Neural cell (in vitro differentiated cells): Measurements from ENCODE around the gene ATMIN. TPM values are rescaled to one million over a fixed set of nuclear protein-coding genes. Genes with fewer than 3 reads are reported as not detected.

ENCODE experiments used
- H2AFZ ChIP-seq: fragments of 200-600, 300-800 bp; sonication (generic), shearing (Covaris generic); 2 replicates; pipeline ENCODE4 v1.6.0; 2014; ENCODE audit warnings: low read depth, mild to moderate bottlenecking, antibody characterized with exemption, low read length, moderate library complexity
- H3F3A ChIP-seq: fragments of 200-600 bp; shearing (Covaris generic); 2 replicates; pipeline ENCODE4 v1.6.1; 2016; ENCODE audit warnings: mild to moderate bottlenecking, moderate library complexity, mixed read lengths, antibody characterized with exemption, low read length; ENCODE audit not compliant: insufficient read depth, poor library complexity, severe bottlenecking
- H3K27ac ChIP-seq: fragments of 200-600, 300-800 bp; sonication (generic), shearing (Covaris generic); 2 replicates; pipeline ENCODE4 v1.5.1; 2014; ENCODE audit warnings: mild to moderate bottlenecking, low read length, moderate library complexity
- H3K27me3 ChIP-seq: fragments of 300-800, 200-600 bp; sonication (generic), shearing (Covaris generic); 2 replicates; pipeline ENCODE4 v1.6.0; 2014; ENCODE audit warnings: mild to moderate bottlenecking, low read depth, low read length, moderate library complexity; ENCODE audit not compliant: insufficient read depth
- H3K36me3 ChIP-seq: fragments of 300-800, 200-600 bp; sonication (generic), shearing (Covaris generic); 2 replicates; pipeline ENCODE4 v1.5.1; 2014; ENCODE audit warnings: mild to moderate bottlenecking, antibody characterized with exemption, low read length, moderate library complexity; ENCODE audit not compliant: insufficient read depth
- H3K4me2 ChIP-seq: fragments of 300-800, 200-600 bp; sonication (generic), shearing (Covaris generic); 2 replicates; pipeline ENCODE4 v1.6.0; 2014; ENCODE audit warnings: mild to moderate bottlenecking, low read length
- H3K4me3 ChIP-seq: fragments of 300-800, 200-600 bp; sonication (generic), shearing (Covaris generic); 2 replicates; pipeline ENCODE4 v1.5.1; 2014; ENCODE audit warnings: mild to moderate bottlenecking, low read length, moderate library complexity
- H3K79me2 ChIP-seq: fragments of 200-600 bp; shearing (Covaris generic); replicated peaks from 2 replicates; pipeline ENCODE4 v1.6.0; 2014; ENCODE audit warnings: mild to moderate bottlenecking, low read length, moderate library complexity; ENCODE audit not compliant: insufficient read depth
- H3K9ac ChIP-seq: fragments of 300-800, 200-600 bp; sonication (generic), shearing (Covaris generic); 2 replicates; pipeline ENCODE4 v1.6.1; 2016; ENCODE audit warnings: mild to moderate bottlenecking, low read length, mixed read lengths
- H3K9me2 ChIP-seq: fragments of 200-600 bp; shearing (Covaris generic); 2 replicates; pipeline ENCODE4 v1.6.1; 2016; ENCODE audit warnings: mild to moderate bottlenecking, low read length, mixed read lengths; ENCODE audit not compliant: insufficient read depth
- H3K9me3 ChIP-seq: fragments of 200-600, 300-800 bp; sonication (generic), shearing (Covaris generic); 2 replicates; pipeline ENCODE4 v1.6.1; 2016; ENCODE audit warnings: mild to moderate bottlenecking, mixed run types, low read length, moderate library complexity, mixed read lengths
- H4K20me1 ChIP-seq: fragments of 200-600 bp; shearing (Covaris generic); 2 replicates; pipeline ENCODE4 v1.6.1; 2016; ENCODE audit warnings: mild to moderate bottlenecking, mixed run types; ENCODE audit not compliant: insufficient read depth
- CTCF ChIP-seq: fragments of 450-650 bp; IDR thresholded peaks from 2 replicates; pipeline ENCODE4 v1.5.1; 2014; ENCODE audit warnings: antibody characterized with exemption, mild to moderate bottlenecking, moderate library complexity; ENCODE audit not compliant: poor library complexity, severe bottlenecking
- EP300 ChIP-seq: fragments of 450-650 bp; conservative IDR thresholded peaks from 2 replicates; pipeline ENCODE4 v1.6.1; 2014; ENCODE audit warnings: antibody characterized with exemption, mild to moderate bottlenecking, moderate library complexity; ENCODE audit not compliant: poor library complexity, severe bottlenecking
- EZH2 ChIP-seq: fragments of 200-600, 300-800 bp; shearing (Covaris generic), sonication (generic); IDR thresholded peaks from 2 replicates; pipeline ENCODE4 v1.6.1; 2014; ENCODE audit warnings: antibody characterized with exemption, low read length, borderline replicate concordance, mild to moderate bottlenecking; ENCODE audit not compliant: insufficient read depth, poor library complexity, severe bottlenecking
- MXI1 ChIP-seq: fragments of 450-650 bp; conservative IDR thresholded peaks from 2 replicates; pipeline ENCODE4 v1.6.1; 2014; ENCODE audit warnings: antibody characterized with exemption, mild to moderate bottlenecking; ENCODE audit not compliant: poor library complexity, severe bottlenecking
- POLR2AphosphoS5 ChIP-seq: IDR thresholded peaks from 2 replicates; pipeline ENCODE4 v1.6.1; 2012
- RAD21 ChIP-seq: fragments of 450-650 bp; conservative IDR thresholded peaks from 2 replicates; pipeline ENCODE4 v1.6.1; 2014; ENCODE audit warnings: antibody characterized with exemption, mild to moderate bottlenecking, moderate library complexity
- REST ChIP-seq: IDR thresholded peaks from 2 replicates; pipeline ENCODE4 v1.6.1; 2012; ENCODE audit warnings: borderline replicate concordance
- SMC3 ChIP-seq: fragments of 450-650 bp; conservative IDR thresholded peaks from 2 replicates; pipeline ENCODE4 v1.6.1; 2014; ENCODE audit warnings: antibody characterized with exemption, mild to moderate bottlenecking, moderate library complexity; ENCODE audit not compliant: poor library complexity
- TAF1 ChIP-seq: IDR thresholded peaks from 2 replicates; pipeline ENCODE4 v1.6.1; 2012; ENCODE audit warnings: low read depth
- polyA plus RNA-seq: library from polyadenylated mRNA; depleted of rRNA; stranded (reverse); fragments of >200 nt; gene quantifications from 2 replicates; pipeline ENCODE4 v1.2.3, GENCODE V29; 2014

Gene ATMIN
- polyA plus RNA-seq, 1 donor from 2014 or later, result 62.3 TPM

GRCh38 chr16:81041696-81042095 lies 6.1 kb downstream of the ATMIN start:
- H4K20me1 ChIP-seq, result no peaks in the 10 kb centered on the region
- H3K79me2 ChIP-seq, result peaks cover 40% of the 10 kb centered on the region
- no peaks in the 10 kb centered on the region for H3K27me3 ChIP-seq
- peaks cover 16% of the 10 kb centered on the region for H3K36me3 ChIP-seq
- TF ChIP-seq EZH2 (no peak), SMC3 (no peak), EP300 (no peak), MXI1 (no peak), CTCF (no peak), RAD21 (no peak), TAF1 (no peak), POLR2AphosphoS5 (no peak), REST (no peak)
- H3K4me3 ChIP-seq, result no peak overlapping the region
- H3K4me2 ChIP-seq, result no peak overlapping the region
- H3K9me2 ChIP-seq, result no peaks in the 10 kb centered on the region
- no peak overlapping the region for H2AFZ ChIP-seq
- H3K9ac ChIP-seq, result no peak overlapping the region
- H3K27ac ChIP-seq, result no peak overlapping the region
- no peaks in the 10 kb centered on the region for H3K9me3 ChIP-seq
- H3F3A ChIP-seq, result no peaks in the 10 kb centered on the region

- Histone ChIP-seq H3K4me3 (no peak overlapping the region), H3K9ac (no peak overlapping the region), H3K79me2 (peaks cover 29% of the 10 kb centered on the region), H3F3A (no peaks in the 10 kb centered on the region), H3K9me3 (no peaks in the 10 kb centered on the region), H3K27me3 (no peaks in the 10 kb centered on the region), H3K27ac (no peak overlapping the region), H2AFZ (no peak overlapping the region), H3K4me2 (no peak overlapping the region), H3K36me3 (peaks cover 16% of the 10 kb centered on the region), H4K20me1 (no peaks in the 10 kb centered on the region), H3K9me2 (no peaks in the 10 kb centered on the region)
- TF ChIP-seq CTCF, result no peak
- TF ChIP-seq RAD21, result no peak
These were observed 7.2 kb downstream of the ATMIN start for GRCh38 chr16:81042821-81043220.
